ENCODE measurements around the gene HOGA1.

GRCh38 chr10:97596101-97597082 is 12.2 kb downstream of the HOGA1 start:
- no peak for TF ChIP-seq CTCF (IDR thresholded peaks at IDR 0.05)
- no peak for TF ChIP-seq MAX (CRISPR knock-in tag; IDR thresholded peaks at IDR 0.05)
- no peak for TF ChIP-seq NFYB (CRISPR knock-in tag; conservative IDR thresholded peaks at IDR 0.05; ENCODE audit: low read depth)
- no peak for TF ChIP-seq FOXJ3 (CRISPR knock-in tag; IDR thresholded peaks at IDR 0.05; ENCODE audit: borderline replicate concordance)
- TF ChIP-seq FOXP4 (CRISPR knock-in tag; IDR thresholded peaks at IDR 0.05): no peak
- TF ChIP-seq JUN (CRISPR knock-in tag; IDR thresholded peaks at IDR 0.05): no peak
- no peak for TF ChIP-seq ZNF317 (CRISPR knock-in tag; IDR thresholded peaks at IDR 0.05; ENCODE audit: borderline replicate concordance, low read depth)
